HepG2 (cell line): ENCODE data around the gene TRIM44. TPM values are rescaled to one million over a fixed set of nuclear protein-coding genes. Genes with fewer than 3 reads are reported as not detected.

Source experiments
- ATF1 ChIP-seq: IDR thresholded peaks from 2 replicates; pipeline ENCODE4 v1.6.1; 2016; ENCODE audit warnings: mild to moderate bottlenecking, control low read depth
- CAMTA2 ChIP-seq: sonication (generic); formaldehyde crosslinking; IDR thresholded peaks from 2 replicates; pipeline ENCODE4 v1.4.0; 2020; ENCODE audit warnings: mild to moderate bottlenecking, missing genetic modification reagents, borderline replicate concordance
- POLR2G ChIP-seq: fragments of 200-400 bp; formaldehyde crosslinking; IDR thresholded peaks from 2 replicates; pipeline ENCODE4 v1.6.1; 2018; ENCODE audit warnings: mild to moderate bottlenecking, low read depth, low read length, moderate library complexity
- PRMT3 ChIP-seq: sonication (generic); formaldehyde crosslinking; IDR thresholded peaks from 2 replicates; pipeline ENCODE4 v1.8.1; 2022; ENCODE audit warnings: low read depth, mild to moderate bottlenecking, moderate library complexity, missing genetic modification reagents, borderline replicate concordance
- RBFOX2 ChIP-seq: fragments of 200-400 bp; formaldehyde crosslinking; IDR thresholded peaks from 2 replicates; pipeline ENCODE4 v1.6.1; 2017; ENCODE audit warnings: low read depth, mild to moderate bottlenecking, low read length
- ZKSCAN8 ChIP-seq: IDR thresholded peaks from 2 replicates; pipeline ENCODE4 v1.6.1; 2016; ENCODE audit warnings: borderline replicate concordance, missing genetic modification reagents, missing compliant biosample characterization
- ZNF318 ChIP-seq: sonication (generic); formaldehyde crosslinking; IDR thresholded peaks from 2 replicates; pipeline ENCODE4 v1.4.0; 2020; ENCODE audit warnings: mild to moderate bottlenecking, missing genetic modification reagents
- ZNF691 ChIP-seq: sonication (generic); formaldehyde crosslinking; IDR thresholded peaks from 2 replicates; pipeline ENCODE4 v1.4.0; 2020; ENCODE audit warnings: missing genetic modification reagents, low read depth, mild to moderate bottlenecking, borderline replicate concordance
- polyA plus RNA-seq, 8 experiments: library from polyadenylated mRNA; depleted of rRNA in 3 of 8; stranded (reverse) in 7 of 8; unstranded in 1 of 8; fragments of >200 nt; fragmentation: Illumina TruSeq in 4 of 8; extraction: Trizol in 4 of 8; gene quantifications; 2 replicates each; pipeline versions ENCODE4 v1.2.1 to v1.2.3, GENCODE V29; 2011 to 2016; ENCODE audit warnings: low read depth in 4 of 8, missing spikeins in 1 of 8, mixed read lengths in 1 of 8; ENCODE audit not compliant: insufficient read depth in 1 of 8
- total RNA-seq, 5 experiments: library from RNA; depleted of rRNA; stranded (reverse); fragments of >200 nt; fragmentation: Illumina TruSeq; extraction: Trizol; gene quantifications; 2 replicates each; pipeline ENCODE4 v1.2.3, GENCODE V29; 2016; ENCODE audit warnings: low read depth in 1 of 5

Gene TRIM44
- total and polyA plus RNA-seq, 2 of the 13 experiments (the other 11 are each of a cell fraction or from before 2014, with no cell fraction given), result 22.7 to 50.3 TPM

GRCh38 chr11:35672608-35673007 is 10.0 kb downstream of the TRIM44 start (continued):
- TF ChIP-seq ZNF318 (CRISPR knock-in tag) (no peak), CAMTA2 (CRISPR knock-in tag) (no peak), ZNF691 (no peak), PRMT3 (no peak), RBFOX2 (no peak), ATF1 (CRISPR knock-in tag) (no peak), ZKSCAN8 (CRISPR knock-in tag) (no peak), POLR2G (no peak)
